K562 (cell line): Measurements from ENCODE around the gene PTPN9. TPM values are rescaled to one million over a fixed set of nuclear protein-coding genes. Genes with fewer than 3 reads are reported as not detected.

ENCODE experiments used
- CCAR2 ChIP-seq: fragments of 200-400 bp; formaldehyde crosslinking; IDR thresholded peaks from 2 replicates; pipeline ENCODE4 v1.6.1; 2017; ENCODE audit warnings: mild to moderate bottlenecking, low read depth, low read length
- ELF2 ChIP-seq: fragments of 250-450 bp; sonication (Bioruptor Pico); IDR thresholded peaks from 2 replicates; pipeline ENCODE4 v1.5.0; 2021; ENCODE audit warnings: mild to moderate bottlenecking
- ILF3 ChIP-seq: fragments of 450-650 bp; IDR thresholded peaks from 2 replicates; pipeline ENCODE4 v1.6.1; 2018; ENCODE audit warnings: antibody characterized with exemption, mild to moderate bottlenecking, moderate library complexity, borderline replicate concordance
- MTA3 ChIP-seq: fragments of 450-650 bp; formaldehyde crosslinking; IDR thresholded peaks from 2 replicates; pipeline ENCODE4 v1.6.1; 2017; ENCODE audit warnings: mild to moderate bottlenecking, borderline replicate concordance
- NFXL1 ChIP-seq: fragments of 450-650 bp; formaldehyde crosslinking; IDR thresholded peaks from 2 replicates; pipeline ENCODE4 v1.4.0; 2021; ENCODE audit warnings: mild to moderate bottlenecking
- STAG1 ChIP-seq: sonication (generic); formaldehyde crosslinking; IDR thresholded peaks from 2 replicates; pipeline ENCODE4 v1.5.0; 2020; ENCODE audit warnings: missing genetic modification reagents, borderline replicate concordance
- ZKSCAN8 ChIP-seq: fragments of 200-800 bp; sonication (Bioruptor generic); IDR thresholded peaks from 2 replicates; pipeline ENCODE4 v1.6.1; 2016; ENCODE audit warnings: missing genetic modification characterization, missing compliant biosample characterization
- polyA plus RNA-seq, 8 experiments: library from polyadenylated mRNA; depleted of rRNA in 4 of 8; stranded (reverse) in 5 of 8; unstranded in 3 of 8; fragments of >200 nt; fragmentation: Nextera tagmentation in 2 of 8; fragmentation: Illumina TruSeq in 1 of 8; extraction: Ambion mirVana in 2 of 8; extraction: Trizol in 1 of 8; gene quantifications; 2 replicates each; pipeline versions ENCODE4 v1.2.1 to v1.2.3, GENCODE V29; 2011 to 2014; ENCODE audit warnings: inconsistent platforms in 1 of 8, missing spikeins in 1 of 8
- total RNA-seq, 7 experiments: library from RNA; depleted of rRNA in 6 of 7; stranded (reverse); fragments of >200 nt in 6 of 7; fragmentation: Illumina TruSeq in 2 of 7; extraction: Trizol in 2 of 7; gene quantifications; 2 replicates each; pipeline versions ENCODE4 v1.2.1 to v1.2.3, GENCODE V29; 2011 to 2021; ENCODE audit warnings: low replicate concordance in 1 of 7
- TF ChIP-seq, protein P1 (sequence below), 2 experiments: IDR thresholded peaks in 1 of 2; conservative IDR thresholded peaks in 1 of 2; 2 replicates each; pipeline ENCODE4 v1.6.1; 2016; ENCODE audit warnings: low read depth in 2 of 2, mild to moderate bottlenecking in 1 of 2, missing compliant biosample characterization in 1 of 2, missing genetic modification characterization in 1 of 2, moderate library complexity in 1 of 2
- TF ChIP-seq, protein P2 (sequence below): IDR thresholded peaks from 2 replicates; pipeline ENCODE4 v1.6.1; 2016; ENCODE audit warnings: missing genetic modification characterization, missing compliant biosample characterization
- TF ChIP-seq, protein P3 (sequence below): fragments of 250-450 bp; sonication (Bioruptor Pico); IDR thresholded peaks from 2 replicates; pipeline ENCODE4 v1.5.0; 2021; ENCODE audit warnings: mild to moderate bottlenecking, borderline replicate concordance
- TF ChIP-seq, protein P4 (sequence below): fragments of 250-450 bp; sonication (Bioruptor Pico); IDR thresholded peaks from 2 replicates; pipeline ENCODE4 v1.5.0; 2021
- TF ChIP-seq, protein P5 (sequence below): sonication (generic); formaldehyde crosslinking; IDR thresholded peaks from 2 replicates; pipeline ENCODE4 v1.8.1; 2022; ENCODE audit warnings: missing genetic modification reagents
- TF ChIP-seq, protein P6 (sequence below): sonication (generic); formaldehyde crosslinking; IDR thresholded peaks from 2 replicates; pipeline ENCODE4 v1.8.0; 2022; ENCODE audit warnings: missing genetic modification reagents, mild to moderate bottlenecking, borderline replicate concordance
- TF ChIP-seq, protein P7 (sequence below): fragments of 450-650 bp; IDR thresholded peaks from 2 replicates; pipeline ENCODE4 v1.6.1; 2018; ENCODE audit warnings: mild to moderate bottlenecking, low read depth; ENCODE audit not compliant: partially characterized antibody

Gene PTPN9
- total and polyA plus RNA-seq, 9 of the 15 experiments (the other 6 are each of a cell fraction or from before 2014, with no cell fraction given) = 5.0 to 24.0 (median 14.2) TPM

DNA sequence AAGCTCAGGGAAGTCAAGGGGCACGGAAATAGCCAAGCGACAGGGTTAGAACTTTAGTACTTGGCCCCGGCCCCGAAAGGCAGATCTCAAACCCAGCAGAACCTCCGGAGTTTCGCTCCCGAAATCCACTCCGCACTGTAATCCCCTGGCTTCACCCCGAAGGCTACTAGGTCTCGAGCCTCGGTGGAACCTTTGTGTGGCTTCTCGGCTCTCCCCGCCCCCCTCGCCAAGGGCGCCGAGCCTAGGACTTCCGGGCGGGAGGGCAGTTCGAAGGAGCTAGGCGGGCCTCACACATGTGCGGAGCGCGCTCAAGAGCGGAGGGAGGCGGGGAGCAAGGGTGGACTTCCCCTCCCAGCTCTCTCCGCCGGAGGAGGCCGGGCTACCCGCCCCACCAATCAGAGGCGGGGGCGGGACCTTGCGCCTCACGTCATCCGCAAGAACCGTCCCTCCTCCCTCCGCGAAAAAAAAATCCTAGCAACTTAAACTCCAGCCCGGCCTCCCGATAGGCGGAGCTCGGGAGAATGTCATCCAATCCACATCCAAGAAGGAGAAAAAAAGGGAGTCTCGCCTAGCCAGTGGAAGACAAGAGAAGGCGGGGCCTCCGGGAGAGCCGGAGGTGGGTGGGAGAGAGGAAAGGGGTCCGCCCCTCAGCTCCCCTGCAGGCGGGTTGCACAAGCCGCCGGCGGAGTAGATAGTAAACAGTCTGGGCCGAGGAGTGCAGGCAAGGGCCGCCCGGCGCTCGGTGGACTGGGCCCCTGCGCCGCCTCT lies 125.2 kb downstream of the PTPN9 start (continued):
- TF ChIP-seq, protein P1, sequence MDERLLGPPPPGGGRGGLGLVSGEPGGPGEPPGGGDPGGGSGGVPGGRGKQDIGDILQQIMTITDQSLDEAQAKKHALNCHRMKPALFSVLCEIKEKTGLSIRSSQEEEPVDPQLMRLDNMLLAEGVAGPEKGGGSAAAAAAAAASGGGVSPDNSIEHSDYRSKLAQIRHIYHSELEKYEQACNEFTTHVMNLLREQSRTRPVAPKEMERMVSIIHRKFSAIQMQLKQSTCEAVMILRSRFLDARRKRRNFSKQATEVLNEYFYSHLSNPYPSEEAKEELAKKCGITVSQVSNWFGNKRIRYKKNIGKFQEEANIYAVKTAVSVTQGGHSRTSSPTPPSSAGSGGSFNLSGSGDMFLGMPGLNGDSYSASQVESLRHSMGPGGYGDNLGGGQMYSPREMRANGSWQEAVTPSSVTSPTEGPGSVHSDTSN (CRISPR knock-in tag; IDR thresholded peaks at IDR 0.05; ENCODE audit: low read depth) = no peak
- TF ChIP-seq, protein P1 (tag; conservative IDR thresholded peaks at IDR 0.05; ENCODE audit: low read depth) = no peak
- TF ChIP-seq, protein P2, sequence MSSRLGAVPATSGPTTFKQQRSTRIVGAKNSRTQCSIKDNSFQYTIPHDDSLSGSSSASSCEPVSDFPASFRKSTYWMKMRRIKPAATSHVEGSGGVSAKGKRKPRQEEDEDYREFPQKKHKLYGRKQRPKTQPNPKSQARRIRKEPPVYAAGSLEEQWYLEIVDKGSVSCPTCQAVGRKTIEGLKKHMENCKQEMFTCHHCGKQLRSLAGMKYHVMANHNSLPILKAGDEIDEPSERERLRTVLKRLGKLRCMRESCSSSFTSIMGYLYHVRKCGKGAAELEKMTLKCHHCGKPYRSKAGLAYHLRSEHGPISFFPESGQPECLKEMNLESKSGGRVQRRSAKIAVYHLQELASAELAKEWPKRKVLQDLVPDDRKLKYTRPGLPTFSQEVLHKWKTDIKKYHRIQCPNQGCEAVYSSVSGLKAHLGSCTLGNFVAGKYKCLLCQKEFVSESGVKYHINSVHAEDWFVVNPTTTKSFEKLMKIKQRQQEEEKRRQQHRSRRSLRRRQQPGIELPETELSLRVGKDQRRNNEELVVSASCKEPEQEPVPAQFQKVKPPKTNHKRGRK (tag) = no peak
- no peak for TF ChIP-seq ELF2 (CRISPR knock-in tag)
- TF ChIP-seq, protein P3, sequence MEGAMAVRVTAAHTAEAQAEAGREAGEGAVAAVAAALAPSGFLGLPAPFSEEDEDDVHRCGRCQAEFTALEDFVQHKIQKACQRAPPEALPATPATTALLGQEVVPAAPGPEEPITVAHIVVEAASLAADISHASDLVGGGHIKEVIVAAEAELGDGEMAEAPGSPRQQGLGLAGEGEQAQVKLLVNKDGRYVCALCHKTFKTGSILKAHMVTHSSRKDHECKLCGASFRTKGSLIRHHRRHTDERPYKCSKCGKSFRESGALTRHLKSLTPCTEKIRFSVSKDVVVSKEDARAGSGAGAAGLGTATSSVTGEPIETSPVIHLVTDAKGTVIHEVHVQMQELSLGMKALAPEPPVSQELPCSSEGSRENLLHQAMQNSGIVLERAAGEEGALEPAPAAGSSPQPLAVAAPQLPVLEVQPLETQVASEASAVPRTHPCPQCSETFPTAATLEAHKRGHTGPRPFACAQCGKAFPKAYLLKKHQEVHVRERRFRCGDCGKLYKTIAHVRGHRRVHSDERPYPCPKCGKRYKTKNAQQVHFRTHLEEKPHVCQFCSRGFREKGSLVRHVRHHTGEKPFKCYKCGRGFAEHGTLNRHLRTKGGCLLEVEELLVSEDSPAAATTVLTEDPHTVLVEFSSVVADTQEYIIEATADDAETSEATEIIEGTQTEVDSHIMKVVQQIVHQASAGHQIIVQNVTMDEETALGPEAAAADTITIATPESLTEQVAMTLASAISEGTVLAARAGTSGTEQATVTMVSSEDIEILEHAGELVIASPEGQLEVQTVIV (CRISPR knock-in tag) = no peak
- TF ChIP-seq MTA3 = peak; percentile 45; the same call in 1 of the 2 replicates
- TF ChIP-seq, protein P4, sequence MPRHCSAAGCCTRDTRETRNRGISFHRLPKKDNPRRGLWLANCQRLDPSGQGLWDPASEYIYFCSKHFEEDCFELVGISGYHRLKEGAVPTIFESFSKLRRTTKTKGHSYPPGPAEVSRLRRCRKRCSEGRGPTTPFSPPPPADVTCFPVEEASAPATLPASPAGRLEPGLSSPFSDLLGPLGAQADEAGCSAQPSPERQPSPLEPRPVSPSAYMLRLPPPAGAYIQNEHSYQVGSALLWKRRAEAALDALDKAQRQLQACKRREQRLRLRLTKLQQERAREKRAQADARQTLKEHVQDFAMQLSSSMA (CRISPR knock-in tag) = 0 out of 2 replicates have a peak, but pooled peaks have one; percentile 43
- no peak for TF ChIP-seq NFXL1 (CRISPR knock-in tag)
- TF ChIP-seq, protein P5, sequence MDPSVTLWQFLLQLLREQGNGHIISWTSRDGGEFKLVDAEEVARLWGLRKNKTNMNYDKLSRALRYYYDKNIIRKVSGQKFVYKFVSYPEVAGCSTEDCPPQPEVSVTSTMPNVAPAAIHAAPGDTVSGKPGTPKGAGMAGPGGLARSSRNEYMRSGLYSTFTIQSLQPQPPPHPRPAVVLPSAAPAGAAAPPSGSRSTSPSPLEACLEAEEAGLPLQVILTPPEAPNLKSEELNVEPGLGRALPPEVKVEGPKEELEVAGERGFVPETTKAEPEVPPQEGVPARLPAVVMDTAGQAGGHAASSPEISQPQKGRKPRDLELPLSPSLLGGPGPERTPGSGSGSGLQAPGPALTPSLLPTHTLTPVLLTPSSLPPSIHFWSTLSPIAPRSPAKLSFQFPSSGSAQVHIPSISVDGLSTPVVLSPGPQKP = no peak
- TF ChIP-seq, protein P6, sequence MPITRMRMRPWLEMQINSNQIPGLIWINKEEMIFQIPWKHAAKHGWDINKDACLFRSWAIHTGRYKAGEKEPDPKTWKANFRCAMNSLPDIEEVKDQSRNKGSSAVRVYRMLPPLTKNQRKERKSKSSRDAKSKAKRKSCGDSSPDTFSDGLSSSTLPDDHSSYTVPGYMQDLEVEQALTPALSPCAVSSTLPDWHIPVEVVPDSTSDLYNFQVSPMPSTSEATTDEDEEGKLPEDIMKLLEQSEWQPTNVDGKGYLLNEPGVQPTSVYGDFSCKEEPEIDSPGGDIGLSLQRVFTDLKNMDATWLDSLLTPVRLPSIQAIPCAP = no peak
- no peak for TF ChIP-seq ILF3
- no peak for TF ChIP-seq ZKSCAN8 (CRISPR knock-in tag)
- TF ChIP-seq, protein P7, sequence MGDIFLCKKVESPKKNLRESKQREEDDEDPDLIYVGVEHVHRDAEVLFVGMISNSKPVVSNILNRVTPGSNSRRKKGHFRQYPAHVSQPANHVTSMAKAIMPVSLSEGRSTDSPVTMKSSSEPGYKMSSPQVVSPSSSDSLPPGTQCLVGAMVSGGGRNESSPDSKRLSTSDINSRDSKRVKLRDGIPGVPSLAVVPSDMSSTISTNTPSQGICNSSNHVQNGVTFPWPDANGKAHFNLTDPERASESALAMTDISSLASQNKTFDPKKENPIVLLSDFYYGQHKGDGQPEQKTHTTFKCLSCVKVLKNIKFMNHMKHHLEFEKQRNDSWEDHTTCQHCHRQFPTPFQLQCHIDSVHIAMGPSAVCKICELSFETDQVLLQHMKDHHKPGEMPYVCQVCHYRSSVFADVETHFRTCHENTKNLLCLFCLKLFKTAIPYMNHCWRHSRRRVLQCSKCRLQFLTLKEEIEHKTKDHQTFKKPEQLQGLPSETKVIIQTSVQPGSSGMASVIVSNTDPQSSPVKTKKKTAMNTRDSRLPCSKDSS = no peak
- no peak for TF ChIP-seq CCAR2
- no peak for TF ChIP-seq STAG1 (CRISPR knock-in tag)
